Parathyroid adenoma (tissue), 2 donors: ENCODE measurements around the gene TJP1.
"Not testable (repeated sequence)": the region's sequence is repeated elsewhere in the genome, so short reads cannot be mapped to it uniquely, and the experiment has no call there.

ENCODE experiments used
- H2AFZ ChIP-seq: fragments of 300-600 bp; sonication (generic); one replicate; pipeline ENCODE4 v1.7.0; 2017; ENCODE audit warnings: antibody characterized with exemption, mild to moderate bottlenecking
- H3K27ac ChIP-seq: fragments of 300-600 bp; sonication (generic); one replicate; pipeline ENCODE4 v1.7.0; 2017
- H3K27me3 ChIP-seq: fragments of 300-600 bp; sonication (generic); one replicate; pipeline ENCODE4 v1.7.0; 2017; ENCODE audit warnings: low read length; ENCODE audit not compliant: control insufficient read depth, insufficient read depth
- H3K36me3 ChIP-seq: fragments of 300-600 bp; sonication (generic); one replicate; pipeline ENCODE4 v1.7.0; 2017; ENCODE audit warnings: low read length; ENCODE audit not compliant: control insufficient read depth, insufficient read depth
- H3K4me1 ChIP-seq: fragments of 300-600 bp; sonication (generic); one replicate; pipeline ENCODE4 v1.7.0; 2017; ENCODE audit warnings: control low read depth
- H3K4me2 ChIP-seq: fragments of 300-600 bp; sonication (generic); one replicate; pipeline ENCODE4 v1.7.0; 2017; ENCODE audit warnings: low read length
- H3K4me3 ChIP-seq: fragments of 300-600 bp; sonication (generic); one replicate; pipeline ENCODE4 v1.7.0; 2017; ENCODE audit warnings: low read depth, low read length
- H3K79me2 ChIP-seq: fragments of 300-600 bp; sonication (generic); one replicate; pipeline ENCODE4 v1.7.0; 2017; ENCODE audit warnings: control low read depth
- H3K9ac ChIP-seq: fragments of 300-600 bp; sonication (generic); one replicate; pipeline ENCODE4 v1.7.0; 2017; ENCODE audit warnings: mild to moderate bottlenecking
- H3K9me3 ChIP-seq: fragments of 300-600 bp; sonication (generic); one replicate; pipeline ENCODE4 v1.7.0; 2017; ENCODE audit warnings: low read length; ENCODE audit not compliant: control insufficient read depth
- TF ChIP-seq, protein P1 (sequence below): fragments of 300-600 bp; sonication (generic); IDR thresholded peaks from one replicate; pipeline ENCODE4 v1.7.0; 2017; ENCODE audit warnings: antibody characterized with exemption, mild to moderate bottlenecking
- donor health status: primary hyperparathyroidism.

The TJP1 gene

DNA sequence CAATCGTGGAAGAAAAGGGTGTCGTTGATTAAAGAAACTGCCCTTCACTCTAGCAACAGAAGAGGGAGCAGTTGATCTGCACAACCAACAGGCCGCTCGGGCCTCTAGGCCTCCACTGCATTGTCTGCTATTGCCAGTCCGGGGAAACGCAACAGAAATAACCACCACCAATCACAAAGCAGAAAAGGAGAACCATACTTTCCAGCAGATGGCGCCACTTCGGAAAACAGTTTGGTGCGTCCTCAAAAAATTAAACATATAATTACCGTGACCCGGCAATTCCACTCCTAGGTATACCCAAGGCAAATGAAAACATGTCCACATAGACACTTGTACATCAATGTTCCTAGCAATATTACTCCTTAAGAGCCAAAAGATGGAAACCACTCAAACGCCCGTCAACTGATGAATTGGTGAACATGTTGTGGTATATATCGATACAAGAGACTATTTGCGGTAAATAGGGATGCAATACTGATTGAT is 154.1 kb downstream of the TJP1 start:
- H3K79me2 ChIP-seq, result no peaks in the 10 kb centered on the region
- H3K9ac ChIP-seq, result no peak overlapping the region
- H3K4me1 ChIP-seq, result no peaks in the 10 kb centered on the region
- no peak overlapping the region for H3K27ac ChIP-seq
- H2AFZ ChIP-seq, result no peak overlapping the region
- H3K36me3 ChIP-seq, result no peaks in the 10 kb centered on the region
- no peaks in the 10 kb centered on the region for H3K9me3 ChIP-seq
- TF ChIP-seq, protein P1, sequence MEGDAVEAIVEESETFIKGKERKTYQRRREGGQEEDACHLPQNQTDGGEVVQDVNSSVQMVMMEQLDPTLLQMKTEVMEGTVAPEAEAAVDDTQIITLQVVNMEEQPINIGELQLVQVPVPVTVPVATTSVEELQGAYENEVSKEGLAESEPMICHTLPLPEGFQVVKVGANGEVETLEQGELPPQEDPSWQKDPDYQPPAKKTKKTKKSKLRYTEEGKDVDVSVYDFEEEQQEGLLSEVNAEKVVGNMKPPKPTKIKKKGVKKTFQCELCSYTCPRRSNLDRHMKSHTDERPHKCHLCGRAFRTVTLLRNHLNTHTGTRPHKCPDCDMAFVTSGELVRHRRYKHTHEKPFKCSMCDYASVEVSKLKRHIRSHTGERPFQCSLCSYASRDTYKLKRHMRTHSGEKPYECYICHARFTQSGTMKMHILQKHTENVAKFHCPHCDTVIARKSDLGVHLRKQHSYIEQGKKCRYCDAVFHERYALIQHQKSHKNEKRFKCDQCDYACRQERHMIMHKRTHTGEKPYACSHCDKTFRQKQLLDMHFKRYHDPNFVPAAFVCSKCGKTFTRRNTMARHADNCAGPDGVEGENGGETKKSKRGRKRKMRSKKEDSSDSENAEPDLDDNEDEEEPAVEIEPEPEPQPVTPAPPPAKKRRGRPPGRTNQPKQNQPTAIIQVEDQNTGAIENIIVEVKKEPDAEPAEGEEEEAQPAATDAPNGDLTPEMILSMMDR, result peak; percentile 45
- no peaks in the 10 kb centered on the region for H3K27me3 ChIP-seq
- no peak overlapping the region for H3K4me2 ChIP-seq
- no peak overlapping the region for H3K4me3 ChIP-seq

DNA sequence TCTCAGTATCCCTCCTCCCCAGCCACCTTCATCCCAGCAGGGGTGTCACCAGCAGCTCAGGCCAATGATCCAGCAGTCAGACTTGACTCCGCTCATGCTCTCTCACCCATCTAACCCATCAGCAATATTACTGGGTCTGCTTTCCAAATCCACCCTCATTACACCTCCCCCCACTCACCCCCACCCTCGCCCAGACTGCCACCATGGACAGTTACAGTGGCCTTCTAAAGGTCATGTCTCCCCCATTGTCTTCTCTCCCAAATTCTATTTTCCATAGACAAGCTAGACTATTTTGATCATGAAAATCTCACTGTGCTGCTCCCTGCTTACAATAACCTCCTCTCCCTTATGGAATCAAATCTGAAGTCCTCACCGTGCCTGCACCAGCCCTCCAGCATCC is 156.0 kb downstream of the TJP1 start:
- Histone ChIP-seq H3K4me3 (no peak overlapping the region), H3K9me3 (no peaks in the 10 kb centered on the region), H3K4me1 (no peaks in the 10 kb centered on the region), H3K4me2 (no peak overlapping the region), H3K9ac (no peak overlapping the region), H3K79me2 (no peaks in the 10 kb centered on the region), H3K27ac (no peak overlapping the region), H2AFZ (no peak overlapping the region), H3K36me3 (no peaks in the 10 kb centered on the region), H3K27me3 (no peaks in the 10 kb centered on the region)
- TF ChIP-seq, protein P1, result no peak

DNA sequence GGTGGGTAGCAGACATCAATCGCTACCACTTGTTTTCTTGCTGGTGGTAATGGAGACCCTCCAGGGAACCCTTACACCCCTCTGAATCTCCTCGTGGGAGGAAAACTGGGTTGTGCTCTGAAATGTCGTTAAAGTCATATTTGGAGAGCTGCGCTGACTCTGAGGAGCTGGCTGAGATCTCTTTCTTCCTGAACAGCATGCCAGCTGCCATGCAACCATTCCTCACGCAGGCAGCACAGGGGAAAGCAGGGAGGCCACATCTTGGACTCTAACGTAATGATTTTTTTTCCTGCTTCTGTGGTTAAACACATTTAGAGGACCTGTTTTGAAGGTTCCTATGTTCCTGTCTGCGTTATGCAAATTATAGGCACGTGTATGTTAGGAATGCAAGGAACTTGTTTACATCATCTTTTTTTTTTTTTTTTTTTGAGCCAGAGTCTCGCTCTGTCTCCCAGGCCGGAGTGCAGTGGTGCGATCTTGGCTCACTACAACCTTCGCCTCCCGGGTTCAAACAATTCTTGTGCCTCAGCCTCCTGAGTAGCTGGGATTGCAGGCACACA is 156.7 kb downstream of the TJP1 start:
- H3K27ac ChIP-seq, result no peak overlapping the region
- no peaks in the 10 kb centered on the region for H3K9me3 ChIP-seq
- H3K4me3 ChIP-seq, result no peak overlapping the region
- H3K27me3 ChIP-seq, result no peaks in the 10 kb centered on the region
- no peak overlapping the region for H3K4me2 ChIP-seq
- H2AFZ ChIP-seq, result no peak overlapping the region
- no peaks in the 10 kb centered on the region for H3K79me2 ChIP-seq
- no peak overlapping the region for H3K9ac ChIP-seq
- TF ChIP-seq, protein P1, result no peak
- no peaks in the 10 kb centered on the region for H3K36me3 ChIP-seq
- no peaks in the 10 kb centered on the region for H3K4me1 ChIP-seq

DNA sequence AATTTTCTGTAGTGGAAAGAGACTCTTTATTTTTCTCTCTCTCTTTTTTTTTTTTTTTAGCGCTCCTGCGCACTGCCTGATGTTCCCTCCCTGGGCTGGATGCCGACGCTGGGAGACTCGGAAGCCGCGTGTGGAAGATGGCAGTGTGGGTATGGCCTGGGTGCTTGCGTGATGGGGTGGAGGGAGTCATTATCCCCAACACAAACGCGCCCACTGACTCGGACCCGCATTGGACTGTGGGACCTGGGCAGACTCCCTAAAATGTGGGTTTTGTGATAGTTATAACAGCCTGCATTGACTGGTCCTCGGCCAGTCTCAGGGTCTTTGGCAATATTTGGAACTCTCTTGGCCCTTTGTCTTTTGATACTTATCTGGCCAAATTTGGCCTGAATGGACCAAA is 157.9 kb downstream of the TJP1 start:
- Histone ChIP-seq H3K36me3 (no peaks in the 10 kb centered on the region), H3K9ac (no peak overlapping the region), H3K4me1 (no peaks in the 10 kb centered on the region), H3K4me2 (no peak overlapping the region), H3K27me3 (no peaks in the 10 kb centered on the region), H3K4me3 (no peak overlapping the region), H2AFZ (no peak overlapping the region), H3K79me2 (no peaks in the 10 kb centered on the region), H3K9me3 (no peaks in the 10 kb centered on the region), H3K27ac (no peak overlapping the region)
- TF ChIP-seq, protein P1, result no peak

DNA sequence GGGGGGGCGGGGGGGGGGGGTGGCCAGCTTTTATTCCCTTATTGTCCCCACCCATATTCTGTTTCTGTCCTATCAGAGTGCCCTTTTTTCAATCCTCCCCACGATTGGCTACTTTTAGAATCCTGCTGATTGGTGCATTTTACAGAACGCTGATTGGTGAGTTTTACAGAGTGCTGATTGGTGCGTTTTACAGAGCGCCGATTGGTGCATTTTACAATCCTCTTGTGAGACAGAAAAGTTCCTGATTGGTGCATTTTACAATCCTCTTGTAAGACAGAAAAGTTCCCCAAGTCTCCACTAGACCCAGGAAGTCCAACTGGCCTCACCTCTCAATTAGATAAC is 164.8 kb downstream of the TJP1 start:
- not testable (repeated sequence) for H3K79me2 ChIP-seq, H3K9ac ChIP-seq, H3K9me3 ChIP-seq, H3K36me3 ChIP-seq, H3K4me3 ChIP-seq, H3K4me1 ChIP-seq, H3K27ac ChIP-seq, H3K27me3 ChIP-seq, H2AFZ ChIP-seq, H3K4me2 ChIP-seq
